Measurements from ENCODE around the gene PRMT9. TPM values are rescaled to one million over a fixed set of nuclear protein-coding genes. Genes with fewer than 3 reads are reported as not detected.

PRMT9 gene
- total and polyA plus RNA-seq, 9 of the 15 experiments (the other 6 are each of a cell fraction or from before 2014, with no cell fraction given): 3.5 to 15.6 (median 7.2) TPM

DNA sequence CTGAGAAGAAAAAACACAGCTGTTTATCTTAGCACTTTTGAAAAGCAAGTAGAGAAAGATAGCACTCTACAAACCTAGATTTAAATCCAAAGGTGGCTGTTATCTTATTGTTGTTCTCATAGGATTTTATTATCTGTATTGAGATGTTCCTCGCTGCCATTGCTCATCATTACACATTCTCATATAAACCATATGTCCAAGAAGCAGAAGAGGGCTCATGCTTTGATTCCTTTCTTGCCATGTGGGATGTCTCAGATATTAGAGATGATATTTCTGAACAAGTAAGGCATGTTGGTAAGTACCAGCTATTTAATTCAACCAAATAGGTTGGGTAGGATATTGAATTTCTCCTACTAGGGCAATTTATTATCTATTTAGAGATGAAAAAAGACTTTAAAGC, 50.3 kb downstream of the PRMT9 start (continued):
- TF ChIP-seq, protein P1, sequence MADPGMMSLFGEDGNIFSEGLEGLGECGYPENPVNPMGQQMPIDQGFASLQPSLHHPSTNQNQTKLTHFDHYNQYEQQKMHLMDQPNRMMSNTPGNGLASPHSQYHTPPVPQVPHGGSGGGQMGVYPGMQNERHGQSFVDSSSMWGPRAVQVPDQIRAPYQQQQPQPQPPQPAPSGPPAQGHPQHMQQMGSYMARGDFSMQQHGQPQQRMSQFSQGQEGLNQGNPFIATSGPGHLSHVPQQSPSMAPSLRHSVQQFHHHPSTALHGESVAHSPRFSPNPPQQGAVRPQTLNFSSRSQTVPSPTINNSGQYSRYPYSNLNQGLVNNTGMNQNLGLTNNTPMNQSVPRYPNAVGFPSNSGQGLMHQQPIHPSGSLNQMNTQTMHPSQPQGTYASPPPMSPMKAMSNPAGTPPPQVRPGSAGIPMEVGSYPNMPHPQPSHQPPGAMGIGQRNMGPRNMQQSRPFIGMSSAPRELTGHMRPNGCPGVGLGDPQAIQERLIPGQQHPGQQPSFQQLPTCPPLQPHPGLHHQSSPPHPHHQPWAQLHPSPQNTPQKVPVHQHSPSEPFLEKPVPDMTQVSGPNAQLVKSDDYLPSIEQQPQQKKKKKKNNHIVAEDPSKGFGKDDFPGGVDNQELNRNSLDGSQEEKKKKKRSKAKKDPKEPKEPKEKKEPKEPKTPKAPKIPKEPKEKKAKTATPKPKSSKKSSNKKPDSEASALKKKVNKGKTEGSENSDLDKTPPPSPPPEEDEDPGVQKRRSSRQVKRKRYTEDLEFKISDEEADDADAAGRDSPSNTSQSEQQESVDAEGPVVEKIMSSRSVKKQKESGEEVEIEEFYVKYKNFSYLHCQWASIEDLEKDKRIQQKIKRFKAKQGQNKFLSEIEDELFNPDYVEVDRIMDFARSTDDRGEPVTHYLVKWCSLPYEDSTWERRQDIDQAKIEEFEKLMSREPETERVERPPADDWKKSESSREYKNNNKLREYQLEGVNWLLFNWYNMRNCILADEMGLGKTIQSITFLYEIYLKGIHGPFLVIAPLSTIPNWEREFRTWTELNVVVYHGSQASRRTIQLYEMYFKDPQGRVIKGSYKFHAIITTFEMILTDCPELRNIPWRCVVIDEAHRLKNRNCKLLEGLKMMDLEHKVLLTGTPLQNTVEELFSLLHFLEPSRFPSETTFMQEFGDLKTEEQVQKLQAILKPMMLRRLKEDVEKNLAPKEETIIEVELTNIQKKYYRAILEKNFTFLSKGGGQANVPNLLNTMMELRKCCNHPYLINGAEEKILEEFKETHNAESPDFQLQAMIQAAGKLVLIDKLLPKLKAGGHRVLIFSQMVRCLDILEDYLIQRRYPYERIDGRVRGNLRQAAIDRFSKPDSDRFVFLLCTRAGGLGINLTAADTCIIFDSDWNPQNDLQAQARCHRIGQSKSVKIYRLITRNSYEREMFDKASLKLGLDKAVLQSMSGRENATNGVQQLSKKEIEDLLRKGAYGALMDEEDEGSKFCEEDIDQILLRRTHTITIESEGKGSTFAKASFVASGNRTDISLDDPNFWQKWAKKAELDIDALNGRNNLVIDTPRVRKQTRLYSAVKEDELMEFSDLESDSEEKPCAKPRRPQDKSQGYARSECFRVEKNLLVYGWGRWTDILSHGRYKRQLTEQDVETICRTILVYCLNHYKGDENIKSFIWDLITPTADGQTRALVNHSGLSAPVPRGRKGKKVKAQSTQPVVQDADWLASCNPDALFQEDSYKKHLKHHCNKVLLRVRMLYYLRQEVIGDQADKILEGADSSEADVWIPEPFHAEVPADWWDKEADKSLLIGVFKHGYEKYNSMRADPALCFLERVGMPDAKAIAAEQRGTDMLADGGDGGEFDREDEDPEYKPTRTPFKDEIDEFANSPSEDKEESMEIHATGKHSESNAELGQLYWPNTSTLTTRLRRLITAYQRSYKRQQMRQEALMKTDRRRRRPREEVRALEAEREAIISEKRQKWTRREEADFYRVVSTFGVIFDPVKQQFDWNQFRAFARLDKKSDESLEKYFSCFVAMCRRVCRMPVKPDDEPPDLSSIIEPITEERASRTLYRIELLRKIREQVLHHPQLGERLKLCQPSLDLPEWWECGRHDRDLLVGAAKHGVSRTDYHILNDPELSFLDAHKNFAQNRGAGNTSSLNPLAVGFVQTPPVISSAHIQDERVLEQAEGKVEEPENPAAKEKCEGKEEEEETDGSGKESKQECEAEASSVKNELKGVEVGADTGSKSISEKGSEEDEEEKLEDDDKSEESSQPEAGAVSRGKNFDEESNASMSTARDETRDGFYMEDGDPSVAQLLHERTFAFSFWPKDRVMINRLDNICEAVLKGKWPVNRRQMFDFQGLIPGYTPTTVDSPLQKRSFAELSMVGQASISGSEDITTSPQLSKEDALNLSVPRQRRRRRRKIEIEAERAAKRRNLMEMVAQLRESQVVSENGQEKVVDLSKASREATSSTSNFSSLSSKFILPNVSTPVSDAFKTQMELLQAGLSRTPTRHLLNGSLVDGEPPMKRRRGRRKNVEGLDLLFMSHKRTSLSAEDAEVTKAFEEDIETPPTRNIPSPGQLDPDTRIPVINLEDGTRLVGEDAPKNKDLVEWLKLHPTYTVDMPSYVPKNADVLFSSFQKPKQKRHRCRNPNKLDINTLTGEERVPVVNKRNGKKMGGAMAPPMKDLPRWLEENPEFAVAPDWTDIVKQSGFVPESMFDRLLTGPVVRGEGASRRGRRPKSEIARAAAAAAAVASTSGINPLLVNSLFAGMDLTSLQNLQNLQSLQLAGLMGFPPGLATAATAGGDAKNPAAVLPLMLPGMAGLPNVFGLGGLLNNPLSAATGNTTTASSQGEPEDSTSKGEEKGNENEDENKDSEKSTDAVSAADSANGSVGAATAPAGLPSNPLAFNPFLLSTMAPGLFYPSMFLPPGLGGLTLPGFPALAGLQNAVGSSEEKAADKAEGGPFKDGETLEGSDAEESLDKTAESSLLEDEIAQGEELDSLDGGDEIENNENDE (IDR thresholded peaks at IDR 0.05; ENCODE audit: low read depth, low read length): no peak
- TF ChIP-seq ZBTB43 (CRISPR knock-in tag; IDR thresholded peaks at IDR 0.05): no peak

Measured in K562 (cell line).